Stimulated activated naive CD4-positive, alpha-beta T cell treated with Interleukin-2 at 50 U/mL for 16 hours (primary cell): ENCODE data around the gene GOSR2.
"Not testable (repeated sequence)": the region's sequence is repeated elsewhere in the genome, so short reads cannot be mapped to it uniquely, and the experiment has no call there.

Experiments used
- DNase-seq: peaks from one replicate; lab custom pipeline; 2025; lab: John Stamatoyannopoulos, UW

GOSR2 gene

DNA sequence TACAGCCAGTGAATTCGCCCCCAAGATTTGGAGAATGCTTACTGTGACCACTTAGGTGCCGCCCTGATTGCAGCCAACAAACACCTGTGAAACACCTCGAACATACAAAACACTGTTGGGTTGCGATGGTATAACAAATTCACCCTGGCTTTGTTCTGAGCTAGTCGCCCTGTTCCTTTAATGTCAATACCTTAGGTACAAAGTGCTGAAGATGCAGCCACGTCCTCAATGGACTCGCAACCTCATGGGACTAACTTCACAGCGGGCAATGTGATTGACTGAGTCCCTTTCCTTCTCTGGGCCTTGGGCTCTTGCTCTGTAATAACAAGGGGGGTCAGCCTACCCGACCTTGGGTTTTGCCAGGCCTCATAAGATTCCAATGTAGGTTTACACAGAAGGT is 28.9 kb upstream of the GOSR2 start:
- DNase-seq, result no peak

- no peak for DNase-seq
Observed at GRCh38 chr17:46894476-46895151, 28.3 kb upstream of the GOSR2 start.

- DNase-seq, result no peak
Observed at GRCh38 chr17:46895171-46895570, 27.8 kb upstream of the GOSR2 start.

GRCh38 chr17:46896991-46897390 is 26.0 kb upstream of the GOSR2 start:
- no peak for DNase-seq

DNA sequence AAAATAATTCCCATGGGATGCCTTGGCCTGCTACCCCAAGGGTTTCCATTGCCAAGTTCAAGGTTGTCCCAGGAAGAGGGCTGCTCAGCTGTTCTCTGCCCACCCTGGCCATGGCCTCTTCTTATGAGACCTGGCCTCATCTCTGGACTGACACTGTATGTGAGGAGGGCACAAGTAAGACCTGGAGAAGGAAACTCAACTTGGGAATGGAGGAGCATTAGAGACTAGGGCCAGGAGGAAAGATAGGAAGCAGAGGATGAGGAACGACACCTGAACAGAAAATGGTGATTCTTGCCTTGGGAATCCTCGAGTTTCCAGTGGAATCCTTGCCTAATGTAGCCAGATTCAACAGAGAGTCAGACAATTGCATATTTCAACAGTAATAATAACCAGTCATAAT is 24.6 kb upstream of the GOSR2 start:
- DNase-seq, result no peak

- DNase-seq, result no peak
Observed at GRCh38 chr17:46898860-46899259, 24.1 kb upstream of the GOSR2 start.

DNA sequence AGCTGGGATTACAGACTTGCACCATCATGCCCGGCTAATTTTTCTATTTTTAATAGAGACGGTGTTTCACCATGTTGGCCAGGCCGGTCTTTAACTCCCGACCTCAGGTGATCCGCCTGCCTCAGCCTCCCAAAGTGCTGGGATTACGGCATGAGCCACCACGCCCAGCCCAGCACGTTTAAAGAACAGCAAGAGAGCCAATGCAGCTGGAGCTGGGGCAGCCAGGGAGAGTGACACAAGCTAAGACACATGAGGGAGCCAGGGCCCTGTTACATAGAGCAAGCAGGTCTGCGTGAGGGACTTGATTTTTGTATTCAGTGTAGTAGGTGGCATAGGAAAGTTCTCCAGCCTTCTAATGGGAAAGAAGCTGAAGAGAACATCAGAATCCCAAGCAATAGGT is 21.7 kb upstream of the GOSR2 start:
- no peak for DNase-seq

DNA sequence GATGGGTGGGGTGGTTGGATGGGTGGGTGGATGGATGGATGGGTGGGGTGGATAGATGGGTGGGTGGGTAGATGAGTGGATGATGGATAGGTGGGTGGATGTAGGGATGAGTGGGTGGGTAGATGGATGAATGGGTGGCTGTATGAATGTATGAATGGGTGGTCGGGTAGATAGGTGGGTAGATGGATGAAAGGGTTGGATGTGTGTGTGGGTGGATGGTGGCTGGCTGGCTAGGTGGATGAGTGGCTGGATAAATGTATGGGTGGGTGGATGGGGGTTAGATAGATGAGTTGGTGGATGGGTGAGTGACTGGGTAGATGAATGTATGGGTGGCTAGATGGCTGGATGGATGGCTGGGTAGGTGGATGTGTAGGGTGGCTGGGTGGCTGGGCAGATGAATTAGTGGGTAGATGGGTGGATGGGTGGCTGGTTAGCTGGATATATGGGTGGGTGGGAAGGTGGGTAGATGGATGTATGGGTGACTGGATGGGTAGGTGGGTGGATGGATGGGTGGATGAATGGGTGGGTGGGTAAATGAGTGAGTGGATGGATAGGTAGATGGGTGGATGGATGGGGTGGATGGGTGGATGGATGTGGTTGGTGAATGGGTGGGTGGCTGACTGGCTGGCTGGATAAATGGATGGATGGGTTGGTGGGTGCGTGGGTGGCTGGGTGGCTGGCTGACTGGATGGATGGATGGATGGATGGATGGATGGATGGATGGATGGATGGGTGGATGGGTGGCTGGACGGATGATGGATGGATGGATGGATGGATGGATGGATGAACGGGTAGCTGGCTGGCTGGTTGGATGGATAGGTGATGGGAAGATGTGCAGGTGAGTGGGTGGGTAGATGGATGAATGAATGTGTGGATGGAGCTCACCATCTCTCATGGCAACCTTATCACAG is 18.9 kb upstream of the GOSR2 start:
- DNase-seq, result no peak

DNA sequence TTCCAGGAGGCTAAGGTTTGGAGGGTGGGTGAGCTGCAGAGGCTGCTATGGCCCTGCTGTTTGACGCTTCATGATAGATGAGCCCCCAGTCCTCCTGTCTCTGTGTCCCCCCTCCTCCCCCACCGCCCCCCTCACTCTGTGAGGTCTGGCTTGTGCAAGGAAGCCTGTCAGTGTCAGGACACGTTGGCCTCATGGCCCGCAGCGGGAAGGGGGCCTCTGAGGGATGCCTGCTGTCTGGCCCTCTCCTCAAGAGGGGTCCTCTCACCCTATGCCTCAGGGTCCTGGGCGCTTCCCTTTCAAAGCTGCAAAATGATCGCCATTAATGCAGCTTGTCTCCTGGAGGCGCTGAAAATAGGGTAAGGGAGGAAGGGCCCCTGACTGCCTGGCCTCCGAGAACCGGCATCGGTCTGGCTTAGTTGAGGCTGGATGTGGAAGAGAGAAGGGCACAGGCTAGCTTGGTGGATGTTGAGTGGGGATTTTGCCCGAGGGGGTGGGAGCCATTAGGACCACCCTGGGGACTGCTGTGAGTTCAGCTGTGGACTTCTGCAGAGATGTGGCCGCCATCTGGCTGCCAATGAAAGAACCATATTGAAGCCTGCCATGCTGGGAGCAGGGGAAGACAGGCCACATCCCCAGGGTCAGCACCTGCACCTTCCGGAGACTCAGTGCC is 14.8 kb upstream of the GOSR2 start:
- no peak for DNase-seq

DNA sequence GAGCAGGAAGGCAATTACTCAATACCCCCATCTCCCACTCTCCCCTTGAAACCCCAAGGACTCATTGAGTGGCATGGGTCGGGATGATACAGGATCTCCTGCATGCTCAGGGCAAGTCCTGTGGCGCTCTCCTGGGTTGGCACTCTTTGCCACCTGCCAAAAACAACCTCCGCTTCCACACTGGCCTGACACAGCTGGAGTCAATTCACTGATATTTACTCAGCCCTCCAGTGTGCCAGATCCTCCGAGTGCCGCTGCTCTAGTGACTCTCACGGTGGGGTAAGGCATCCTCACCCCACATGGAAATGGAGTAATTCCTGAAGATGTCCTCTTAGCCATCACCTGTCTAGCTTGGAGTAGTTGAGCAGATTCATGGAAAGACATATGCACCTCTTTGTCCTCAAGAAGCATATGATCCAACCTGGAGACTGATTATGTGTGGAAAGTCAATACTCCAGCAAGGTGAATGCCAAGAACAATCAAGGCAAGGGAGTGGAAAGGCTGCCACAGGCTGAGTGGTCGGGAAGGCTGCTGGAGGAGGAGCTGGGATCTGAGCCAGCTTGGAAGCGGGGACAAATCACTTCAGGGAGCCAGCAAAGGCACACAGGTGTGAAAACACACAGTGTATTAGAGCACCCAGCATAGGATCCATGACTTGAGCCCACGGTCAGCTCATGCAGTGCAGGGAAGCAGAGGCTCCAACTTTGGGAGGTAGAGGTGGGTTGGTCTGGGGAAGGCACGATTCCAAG is 12.6 kb upstream of the GOSR2 start:
- no peak for DNase-seq

DNA sequence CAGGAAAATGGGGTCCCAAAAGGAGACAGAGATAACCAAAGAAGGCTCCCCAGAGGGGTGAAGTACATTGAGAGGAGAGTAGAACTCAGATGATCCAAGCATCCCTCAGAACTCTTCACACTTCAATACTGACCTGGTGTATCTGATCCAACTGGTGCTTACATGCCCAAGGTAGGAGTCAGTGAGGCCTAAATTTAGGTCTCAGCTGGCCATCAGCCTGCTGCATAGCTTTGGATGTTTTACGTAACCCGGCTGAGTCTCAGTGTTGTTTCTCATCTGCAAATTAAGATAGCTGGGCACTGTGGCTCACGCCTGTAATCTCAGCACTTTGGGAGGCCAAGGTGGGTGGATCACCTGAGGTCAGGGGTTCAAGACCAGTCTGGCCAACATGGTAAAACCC is 11.6 kb upstream of the GOSR2 start:
- no peak for DNase-seq

DNA sequence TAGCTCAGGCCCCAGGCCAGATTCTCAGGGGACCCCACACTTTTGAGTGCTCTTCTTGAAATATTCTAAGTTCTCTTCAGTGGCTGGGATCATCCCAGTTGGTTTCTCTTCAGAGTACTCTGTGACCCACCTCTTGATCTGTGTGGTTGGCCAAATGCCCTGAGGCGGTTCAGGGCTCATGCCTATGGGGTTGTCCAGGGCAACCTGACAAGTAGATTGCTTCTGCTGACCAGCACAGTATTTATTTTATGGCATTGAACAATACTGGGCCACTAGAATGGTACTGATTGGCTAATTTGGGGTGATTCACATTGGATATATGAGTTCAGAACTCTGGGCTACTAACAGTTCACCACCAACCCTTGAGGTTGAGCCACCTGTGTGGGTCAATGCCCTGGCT is 7.4 kb upstream of the GOSR2 start:
- no peak for DNase-seq

GRCh38 chr17:46916211-46916610 is 6.7 kb upstream of the GOSR2 start:
- DNase-seq, result no peak

GRCh38 chr17:46916623-46917022 is 6.3 kb upstream of the GOSR2 start:
- no peak for DNase-seq

DNA sequence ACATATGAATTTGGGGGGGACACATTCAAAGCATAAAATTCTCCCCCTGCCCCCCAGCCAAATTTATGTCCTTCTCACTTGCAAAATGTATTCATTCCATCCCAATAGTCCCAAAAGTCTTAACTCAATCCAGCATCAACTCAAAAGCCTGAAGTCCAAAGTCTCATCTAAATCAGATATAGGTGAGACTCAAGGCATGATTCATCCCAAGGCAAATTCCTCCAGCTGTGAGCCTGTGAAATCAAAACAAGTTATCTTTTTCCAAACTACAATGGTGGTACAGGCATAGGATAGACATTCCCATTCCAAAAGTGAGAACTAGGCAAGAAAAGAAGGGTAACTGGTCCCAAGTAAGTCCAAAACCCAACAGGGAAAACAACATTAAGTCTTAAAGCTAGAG is 5.9 kb upstream of the GOSR2 start:
- no peak for DNase-seq

- DNase-seq, result no peak
Observed at GRCh38 chr17:46917516-46917915, 5.4 kb upstream of the GOSR2 start.

GRCh38 chr17:46921962-46922361 is 998 bp upstream of the GOSR2 start:
- not testable (repeated sequence) for DNase-seq

DNA sequence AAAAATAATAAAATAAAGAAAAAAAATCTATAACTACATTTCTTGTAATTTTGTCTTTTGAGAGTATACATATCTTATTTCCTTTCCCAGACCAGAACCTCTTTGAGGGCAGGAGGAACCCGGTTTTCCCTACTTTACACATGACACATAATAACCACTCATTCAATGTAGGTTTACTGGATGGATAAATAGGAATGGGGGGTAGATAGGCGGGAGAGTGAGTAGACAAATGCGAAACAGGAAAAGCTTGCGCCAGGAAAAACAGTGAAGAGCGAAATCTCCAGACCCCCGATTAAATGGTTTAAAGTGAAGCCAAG is 515 bp upstream of the GOSR2 start:
- no peak for DNase-seq

- DNase-seq, result no peak
Observed at GRCh38 chr17:46925185-46925868, 2.4 kb downstream of the GOSR2 start.

DNA sequence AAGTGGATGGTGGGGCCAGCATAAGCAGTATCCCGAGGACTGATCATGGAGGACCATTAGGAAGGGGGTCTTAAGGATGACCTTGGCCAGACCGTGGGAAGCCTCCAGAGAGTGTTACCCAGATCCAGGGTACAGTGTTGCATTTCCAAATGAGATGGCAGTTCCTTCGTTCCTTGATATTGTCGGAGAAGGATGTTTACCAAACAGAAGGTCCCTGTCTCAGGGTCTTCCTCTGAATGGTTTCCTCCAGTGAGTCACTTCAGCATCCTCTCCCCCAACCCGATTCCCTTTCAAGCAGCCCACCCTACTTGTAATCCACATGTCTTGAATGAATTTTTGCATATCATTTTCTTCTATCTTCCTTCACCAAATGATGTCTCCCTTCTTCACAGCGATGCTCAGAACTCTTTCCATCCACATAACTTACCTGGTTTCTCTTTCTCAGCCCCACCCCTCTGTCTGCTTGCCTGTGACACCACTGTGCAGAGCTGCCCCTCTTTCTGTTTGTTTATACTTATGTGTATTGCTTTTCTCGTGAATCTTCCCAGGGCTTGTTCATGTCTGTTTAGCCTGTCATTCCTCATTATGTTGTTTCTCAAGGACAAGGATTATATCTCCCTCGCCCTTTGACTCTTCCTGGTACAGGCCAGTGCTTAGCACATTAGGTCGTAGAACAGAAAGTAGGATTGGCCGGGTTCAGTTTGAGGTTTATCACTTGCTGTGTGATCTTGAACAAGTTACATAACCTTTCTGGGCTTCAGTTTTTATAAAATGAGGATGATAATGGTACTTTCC is 5.7 kb downstream of the GOSR2 start:
- DNase-seq, result no peak

GRCh38 chr17:46929413-46929812 is 6.5 kb downstream of the GOSR2 start:
- no peak for DNase-seq
